T-helper 9 cell (primary cell): ENCODE data around the gene PPFIA1.
"Not testable (repeated sequence)": the region's sequence is repeated elsewhere in the genome, so short reads cannot be mapped to it uniquely, and the experiment has no call there.

ENCODE experiments used
- DNase-seq: peaks from one replicate; pipeline ENCODE4 v3.0.0-alpha.2; 2020

The PPFIA1 gene

DNA sequence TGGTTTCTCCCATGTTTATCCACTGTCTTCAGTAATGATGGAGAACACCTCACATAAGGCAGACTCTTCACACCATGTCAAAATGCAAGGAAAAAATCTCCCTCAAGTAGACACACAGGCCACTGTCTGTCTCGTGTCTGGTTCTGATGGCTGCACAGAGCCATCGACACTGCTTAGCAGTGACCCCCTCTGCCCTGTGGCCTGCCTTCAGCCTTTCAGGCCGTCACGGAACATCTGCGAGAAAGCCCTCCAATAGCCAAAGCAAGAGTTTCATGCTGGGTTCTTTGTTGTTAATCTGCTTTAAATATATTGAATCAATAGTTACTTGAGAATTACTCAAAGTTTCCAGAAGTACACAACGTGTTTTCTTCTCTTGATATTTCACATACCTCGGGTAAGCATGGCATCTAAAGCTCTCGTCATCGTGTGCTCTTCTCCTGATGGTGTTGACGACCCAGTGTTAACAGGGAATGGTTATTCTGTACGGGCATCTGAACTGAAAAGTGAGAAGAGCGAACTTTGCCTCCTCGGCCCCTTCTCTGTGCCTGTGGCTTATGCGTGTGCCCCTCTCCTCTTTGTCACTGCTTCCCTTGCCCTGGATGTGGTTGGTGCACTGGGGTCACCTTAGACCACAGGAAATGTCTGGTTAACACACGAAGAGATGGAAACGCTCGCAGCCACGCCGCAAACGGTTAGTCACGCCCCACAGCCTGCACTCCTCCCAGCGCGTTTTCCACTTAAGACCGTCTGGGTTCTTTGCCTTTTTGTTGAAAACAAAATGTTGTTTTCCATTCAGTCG is 94.5 kb downstream of the PPFIA1 start:
- DNase-seq = peak; percentile 3

DNA sequence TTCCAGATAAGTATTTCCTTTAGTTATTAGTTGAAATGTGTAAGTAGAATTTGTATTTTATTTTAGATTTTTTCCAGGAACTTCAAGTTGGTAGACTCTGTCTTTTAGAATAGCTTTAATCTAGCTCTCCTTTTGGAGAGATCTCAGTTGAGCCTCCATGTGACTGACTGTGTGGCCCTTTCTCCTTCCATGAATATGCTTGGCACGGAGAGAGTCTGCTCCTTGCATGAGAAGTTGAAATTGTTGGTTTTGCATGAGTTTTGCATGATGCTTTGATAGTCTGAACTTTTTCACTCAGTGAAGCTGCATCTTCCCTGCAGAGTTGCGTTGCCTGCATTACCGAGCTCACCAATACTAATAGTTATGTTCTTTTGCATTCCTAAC is 95.0 kb downstream of the PPFIA1 start:
- DNase-seq = no peak

DNA sequence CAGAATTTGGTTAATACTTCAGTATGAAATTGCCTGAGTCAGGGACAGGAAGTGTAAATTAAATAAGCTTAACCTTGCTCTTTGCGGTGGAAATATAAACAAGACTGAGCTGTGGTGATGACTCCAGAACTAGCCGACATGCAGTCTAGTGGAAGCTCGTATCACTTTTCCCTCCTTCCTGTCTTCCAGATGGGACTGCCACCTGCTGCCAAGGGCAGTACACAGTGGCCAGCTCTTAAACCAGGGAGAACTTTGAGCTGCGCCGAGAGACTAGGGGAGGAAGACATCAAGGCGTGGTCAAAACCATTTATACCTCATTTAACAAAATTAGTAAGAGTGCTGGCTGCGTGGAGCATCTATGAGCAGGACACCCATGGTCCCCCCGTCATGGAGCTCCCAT is 96.6 kb downstream of the PPFIA1 start:
- no peak for DNase-seq

DNA sequence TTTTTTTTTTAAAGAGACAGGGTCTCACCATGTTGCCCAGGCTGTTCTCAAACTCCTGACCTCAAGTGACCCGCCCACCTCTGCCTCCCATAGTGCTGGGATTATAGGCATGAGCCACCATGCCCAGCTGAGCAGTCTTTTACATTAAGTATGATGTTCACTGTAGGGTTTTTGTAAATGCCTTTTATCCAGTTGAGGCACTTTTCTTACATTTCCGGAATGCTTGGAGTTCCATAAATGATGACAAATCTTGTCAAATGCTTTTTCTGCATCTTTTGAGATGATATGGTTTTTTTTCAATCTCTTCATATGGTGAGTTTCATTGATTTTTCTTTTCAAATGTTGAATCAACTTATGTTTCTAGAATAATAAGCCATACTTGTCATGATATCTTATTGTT is 98.5 kb downstream of the PPFIA1 start:
- no peak for DNase-seq

DNA sequence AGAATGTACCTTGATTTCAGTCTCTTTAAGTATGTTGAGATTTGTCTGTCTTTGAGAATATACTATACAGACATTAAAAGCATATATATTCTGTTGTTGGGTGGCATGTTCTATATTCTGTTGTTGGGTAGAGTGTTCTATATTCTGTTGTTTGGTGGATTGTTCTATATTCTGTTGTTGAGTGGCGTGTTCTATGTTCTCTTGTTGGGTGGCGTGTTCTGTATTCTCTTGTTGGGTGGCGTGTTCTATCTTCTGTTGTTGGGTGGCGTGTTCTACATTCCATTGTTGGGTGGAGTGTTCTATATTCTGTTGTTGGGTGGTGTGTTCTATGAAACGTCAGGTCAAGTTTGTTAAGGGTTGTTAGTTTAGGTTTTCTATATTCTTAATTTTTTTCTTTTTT is 100.8 kb downstream of the PPFIA1 start:
- no peak for DNase-seq

DNA sequence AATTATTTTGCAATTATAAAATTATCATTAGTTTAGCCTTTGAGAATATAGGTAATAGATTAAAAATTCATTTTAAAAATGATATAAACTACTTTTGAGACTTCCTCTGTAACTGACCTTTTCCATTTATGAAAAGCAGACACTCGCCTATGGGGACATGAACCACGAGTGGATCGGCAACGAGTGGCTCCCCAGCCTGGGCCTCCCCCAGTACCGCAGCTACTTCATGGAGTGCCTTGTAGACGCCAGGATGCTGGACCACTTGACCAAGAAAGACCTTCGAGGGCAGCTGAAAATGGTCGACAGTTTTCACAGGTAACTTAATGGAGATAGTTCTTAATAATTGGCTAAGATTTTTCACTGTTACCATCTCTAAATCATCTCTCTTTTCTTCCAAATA is 101.6 kb downstream of the PPFIA1 start:
- DNase-seq = no peak

DNA sequence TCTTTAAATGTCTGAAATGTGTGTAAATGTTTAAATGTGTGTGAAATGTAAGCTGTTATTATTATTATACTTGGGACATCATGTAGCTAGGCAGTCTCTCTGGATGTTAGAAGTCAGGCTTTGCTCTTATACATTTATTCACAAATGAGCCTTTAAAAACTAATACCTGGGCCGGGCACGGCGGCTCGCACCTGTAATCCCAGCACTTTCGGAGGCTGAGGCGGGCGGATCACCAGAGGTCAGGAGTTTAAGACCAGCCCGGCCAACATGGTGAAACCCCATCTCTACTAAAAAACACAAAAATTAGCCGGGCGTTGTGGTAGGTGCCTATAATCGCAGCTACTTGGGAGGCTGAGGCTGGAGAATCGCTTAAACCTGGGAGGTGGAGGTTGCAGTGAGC is 106.1 kb downstream of the PPFIA1 start:
- DNase-seq = no peak

DNA sequence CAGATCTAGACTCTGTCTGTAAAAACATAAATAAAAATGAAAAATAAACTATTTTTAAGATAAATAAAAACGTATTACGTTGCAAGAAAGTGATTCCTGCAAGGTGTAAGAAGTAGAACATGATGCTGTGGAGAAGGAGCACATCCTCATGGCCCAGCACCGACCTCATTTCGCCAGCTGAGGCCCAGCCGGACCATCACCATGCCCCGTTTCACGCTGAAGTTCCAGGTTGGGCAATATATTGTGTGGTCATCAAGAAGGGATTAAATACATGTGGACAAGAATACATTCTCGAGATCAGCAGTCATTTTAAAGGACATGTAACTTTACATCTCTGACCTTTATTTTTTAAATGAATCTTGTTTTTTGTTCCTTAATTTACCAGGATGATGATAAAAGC is 107.2 kb downstream of the PPFIA1 start:
- DNase-seq = no peak

DNA sequence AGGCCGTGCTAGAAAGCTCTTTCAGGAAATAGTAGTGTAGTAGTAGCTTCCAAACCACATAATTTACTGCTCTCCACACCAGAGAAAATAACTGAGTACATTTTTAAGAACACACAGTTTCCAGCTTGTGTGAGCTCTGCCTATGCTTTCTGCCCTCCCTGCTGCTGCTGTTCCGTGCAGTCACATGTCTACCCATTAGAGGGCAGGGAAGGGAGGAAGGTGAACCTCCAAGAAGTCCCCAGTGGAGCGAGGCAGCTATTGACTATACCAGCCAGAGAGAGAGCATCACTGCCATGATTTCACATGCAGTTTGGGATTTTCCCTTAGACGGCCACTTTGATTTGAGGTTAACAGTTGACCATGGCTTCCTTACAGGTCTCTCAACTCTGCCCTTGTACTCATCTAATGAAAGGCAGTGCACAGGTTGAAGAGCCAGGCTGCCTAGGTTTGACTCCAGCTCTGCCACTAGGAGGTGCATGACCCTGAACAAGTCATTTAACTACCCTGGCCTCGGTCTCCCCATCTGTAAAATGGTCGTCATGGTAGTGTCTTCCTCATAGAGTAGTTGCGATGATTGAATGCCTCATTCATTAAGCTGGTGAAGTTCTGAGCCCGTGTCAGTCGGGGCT is 108.1 kb downstream of the PPFIA1 start:
- DNase-seq = no peak

DNA sequence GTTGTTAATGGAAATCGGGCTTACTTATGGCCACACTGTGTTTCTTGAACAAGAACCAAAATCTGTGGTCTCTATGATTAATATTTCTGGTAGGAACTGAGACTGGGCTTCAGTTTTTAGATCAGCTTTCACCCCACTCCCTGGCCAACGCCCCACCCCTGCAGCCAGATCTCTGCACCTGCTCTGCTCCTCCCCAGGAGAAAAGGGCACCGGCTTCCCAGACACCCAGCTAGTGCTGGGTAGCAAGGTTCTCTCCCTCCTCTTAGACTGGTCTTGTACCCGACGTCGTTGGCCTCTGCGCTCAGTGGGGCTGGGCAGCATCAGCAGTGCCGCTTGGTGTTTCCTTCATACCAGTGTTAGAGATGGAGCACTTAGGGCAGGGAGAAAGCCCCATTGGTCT is 110.9 kb downstream of the PPFIA1 start:
- DNase-seq = no peak

DNA sequence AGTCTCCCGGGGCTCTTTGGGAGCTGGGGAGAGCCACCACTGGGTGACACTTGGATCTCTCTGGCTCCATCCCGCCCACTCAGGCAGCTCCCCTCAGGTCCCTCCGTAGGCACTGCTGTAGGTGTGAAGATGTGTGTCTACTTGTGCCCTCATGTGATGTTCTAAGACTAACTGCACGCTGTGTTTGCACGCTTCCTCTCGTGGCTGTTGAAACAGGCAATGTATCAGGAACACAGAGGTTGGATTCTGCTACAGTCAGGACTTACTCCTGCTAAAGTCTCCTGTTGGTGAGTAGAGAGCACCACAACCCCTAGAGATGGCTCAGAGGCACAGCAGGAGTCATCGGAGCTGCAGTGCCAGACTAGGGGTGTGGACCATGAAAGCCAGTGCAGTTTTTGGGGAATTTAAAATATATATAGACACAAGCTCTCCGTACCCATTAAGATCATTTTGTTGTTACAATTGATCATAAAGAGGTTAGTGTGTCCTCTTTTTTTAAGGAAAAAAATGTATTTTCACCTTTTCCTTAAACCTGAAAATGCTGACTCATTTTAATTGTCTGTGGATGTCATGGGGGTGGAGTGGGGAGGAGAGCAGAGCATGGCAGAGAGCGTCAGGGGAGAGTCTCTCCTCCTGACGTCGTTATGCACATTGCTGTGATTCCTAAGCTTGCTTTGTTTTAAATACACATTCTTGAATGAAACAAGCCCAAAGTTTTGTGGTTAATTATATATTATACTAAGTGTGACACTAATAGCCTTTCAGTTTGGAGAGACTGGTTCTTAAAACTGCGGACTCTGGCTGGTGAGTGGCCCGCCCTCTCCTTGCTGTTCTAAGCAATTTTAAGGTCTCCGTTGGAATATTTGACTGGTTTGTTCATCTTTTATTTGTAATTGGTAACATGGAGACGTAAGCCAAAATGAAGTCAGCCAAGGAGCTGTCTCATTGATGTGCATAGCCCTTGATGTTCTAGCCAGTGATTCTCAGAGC is 111.7 kb downstream of the PPFIA1 start:
- no peak for DNase-seq

DNA sequence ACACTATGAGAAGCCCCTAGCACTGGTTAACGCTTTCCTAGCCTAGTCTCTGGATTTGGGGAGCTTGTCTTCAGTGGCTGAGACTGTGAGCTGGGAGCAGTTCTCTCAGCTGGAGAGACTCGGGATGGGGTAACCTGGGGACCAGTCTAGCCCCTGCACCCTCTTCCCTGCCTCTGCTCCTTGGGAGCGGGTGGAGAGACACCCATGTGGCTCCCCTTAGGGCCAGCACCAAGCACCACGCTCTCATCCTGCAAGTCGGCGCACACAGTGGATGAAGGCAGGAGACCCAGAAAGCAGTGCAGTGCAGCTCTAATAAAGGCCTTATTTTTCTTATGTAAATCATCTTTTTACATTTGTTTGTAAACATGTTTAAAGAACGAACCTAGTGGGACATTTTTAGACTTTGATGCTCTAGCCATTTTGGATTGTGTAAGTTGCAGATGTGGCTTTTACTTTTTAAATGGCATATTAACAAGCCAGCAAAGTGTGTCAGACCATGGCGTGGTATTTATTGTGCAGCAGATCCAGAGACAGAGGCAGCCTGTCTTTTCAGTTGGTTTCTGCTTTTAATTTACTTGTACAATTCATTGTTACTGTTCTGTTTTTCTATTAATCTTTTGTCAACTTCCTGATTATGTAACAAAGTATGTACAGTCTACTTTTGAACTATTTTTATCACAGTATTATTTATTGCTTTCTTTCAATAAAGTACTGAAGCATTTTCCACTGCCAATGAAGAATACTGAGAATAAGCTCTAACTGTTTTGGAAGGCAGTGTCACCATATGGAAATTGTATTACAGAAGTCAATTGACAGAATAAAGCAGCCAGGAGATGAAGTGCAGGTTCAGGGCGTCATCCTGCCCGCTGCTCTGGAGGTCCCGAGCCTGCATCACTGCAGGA is 113.4 kb downstream of the PPFIA1 start:
- no peak for DNase-seq

DNA sequence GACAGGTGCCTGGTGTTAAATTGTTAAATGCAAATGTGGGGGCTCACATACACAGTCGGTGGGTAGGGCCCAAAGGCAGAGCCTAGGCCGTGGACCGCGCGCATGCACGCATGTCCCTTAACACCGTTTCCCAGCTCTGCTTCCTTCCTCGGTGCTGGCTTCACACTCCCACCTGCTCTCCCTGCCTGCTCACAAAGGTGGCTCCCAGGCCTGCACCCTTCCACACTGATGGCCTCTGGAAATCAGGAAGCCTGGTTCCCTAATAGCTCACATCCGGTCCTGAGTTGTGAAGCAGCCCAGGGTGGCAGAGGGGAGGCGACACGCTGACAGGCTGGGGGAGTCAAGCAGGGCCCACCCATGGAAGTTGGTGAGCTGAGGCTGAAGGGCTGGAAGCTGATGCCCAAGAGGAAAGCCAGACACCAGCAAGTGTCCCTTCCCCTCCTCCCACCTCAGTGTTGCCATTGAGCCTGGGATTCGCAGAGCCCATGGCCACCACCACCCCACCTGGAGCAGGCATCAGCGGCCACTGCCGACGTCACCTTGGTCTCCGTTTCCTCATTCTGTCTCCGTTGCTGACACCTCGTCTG is 114.2 kb downstream of the PPFIA1 start:
- DNase-seq = no peak

DNA sequence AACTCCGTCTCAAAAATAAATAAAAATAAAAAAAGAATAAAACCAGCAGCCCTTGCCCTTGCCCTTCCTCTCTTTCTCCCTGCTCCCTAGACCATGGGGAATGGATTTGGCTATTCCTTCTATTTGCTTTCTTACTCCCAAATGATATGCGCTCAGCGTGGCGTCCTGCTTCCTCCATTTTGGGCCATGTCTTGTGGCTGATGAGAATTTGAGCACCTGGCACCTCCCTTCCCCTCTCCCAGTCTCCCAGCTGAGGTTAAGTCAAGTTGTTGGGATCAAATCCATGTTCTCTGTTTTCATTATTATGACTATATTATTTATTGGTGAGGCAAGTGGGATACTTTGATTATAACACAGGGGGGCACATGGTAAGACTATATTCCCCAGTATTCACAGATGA is 117.1 kb downstream of the PPFIA1 start:
- no peak for DNase-seq

DNA sequence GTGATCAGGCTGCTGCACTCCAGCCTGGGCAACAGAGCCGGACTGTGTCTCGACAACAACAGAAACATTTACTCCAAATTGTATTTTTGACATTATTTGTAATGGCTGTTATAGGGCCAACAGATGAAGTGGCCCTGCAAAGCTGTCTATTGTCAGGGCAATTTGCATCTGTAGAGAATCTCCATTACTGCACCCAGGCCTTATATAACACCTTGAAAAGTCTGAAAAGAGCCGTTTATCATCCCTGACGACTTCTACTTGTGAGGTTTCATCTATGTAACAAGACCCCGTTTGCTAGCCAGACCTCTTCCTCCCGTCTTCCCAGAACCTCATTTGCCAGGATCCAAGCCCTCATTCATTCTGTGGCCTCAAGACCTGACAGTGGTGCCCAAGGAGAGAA is 118.7 kb downstream of the PPFIA1 start:
- no peak for DNase-seq

DNA sequence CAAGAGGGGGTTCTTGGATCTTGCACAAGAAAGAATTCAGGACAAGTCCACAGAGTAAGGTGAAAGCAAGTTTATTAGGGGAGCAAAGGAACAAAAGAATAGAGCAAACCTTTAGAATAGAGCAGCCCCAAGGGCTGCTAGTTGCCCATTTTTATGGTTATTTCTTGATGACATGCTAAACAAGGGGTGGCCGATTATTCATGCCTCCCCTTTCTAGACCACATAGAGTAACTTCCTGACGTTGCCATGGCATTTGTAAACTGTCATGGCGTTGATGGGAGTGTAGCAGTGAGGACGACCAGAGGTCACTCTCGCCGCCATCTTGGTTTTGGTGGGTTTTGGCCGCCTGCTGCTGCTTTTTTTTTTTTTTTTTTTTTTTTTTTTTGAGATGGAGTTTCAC is 120.4 kb downstream of the PPFIA1 start:
- DNase-seq = not testable (repeated sequence)

DNA sequence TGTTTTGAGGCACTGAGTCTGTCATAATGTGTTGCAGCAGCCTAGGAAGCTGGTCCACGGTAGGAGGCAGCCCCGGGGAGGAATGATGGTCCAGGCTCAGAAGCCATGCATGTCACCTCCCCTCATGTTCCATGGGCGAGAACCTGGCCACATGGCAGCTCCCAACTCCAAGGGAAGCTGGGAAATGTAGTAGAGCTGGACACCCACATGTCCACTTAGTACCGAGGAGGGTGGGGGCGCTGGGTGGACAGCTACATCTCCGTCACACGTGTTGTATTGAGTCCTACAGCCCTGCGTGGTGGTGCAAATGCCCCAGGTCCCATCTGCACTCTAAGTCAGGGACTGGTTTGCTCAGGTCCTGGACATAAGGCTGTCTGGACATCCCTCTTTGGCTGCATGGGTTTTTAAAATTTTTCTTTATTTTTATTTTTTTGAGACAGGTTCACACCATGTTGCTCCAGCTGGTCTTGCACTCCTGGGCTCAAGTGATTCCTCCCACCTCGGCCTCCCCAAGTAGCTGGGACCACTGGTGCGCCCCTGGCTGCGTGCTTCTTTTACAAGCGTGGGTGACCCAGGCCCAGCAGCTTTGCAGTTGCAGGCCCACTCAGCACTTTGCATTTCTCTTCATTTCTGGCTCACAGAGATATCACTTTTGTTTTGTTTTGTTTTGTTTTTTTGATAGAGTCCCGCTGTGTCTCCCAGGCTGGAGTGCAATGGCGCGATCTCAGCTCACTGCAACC is 123.9 kb downstream of the PPFIA1 start:
- DNase-seq = no peak

DNA sequence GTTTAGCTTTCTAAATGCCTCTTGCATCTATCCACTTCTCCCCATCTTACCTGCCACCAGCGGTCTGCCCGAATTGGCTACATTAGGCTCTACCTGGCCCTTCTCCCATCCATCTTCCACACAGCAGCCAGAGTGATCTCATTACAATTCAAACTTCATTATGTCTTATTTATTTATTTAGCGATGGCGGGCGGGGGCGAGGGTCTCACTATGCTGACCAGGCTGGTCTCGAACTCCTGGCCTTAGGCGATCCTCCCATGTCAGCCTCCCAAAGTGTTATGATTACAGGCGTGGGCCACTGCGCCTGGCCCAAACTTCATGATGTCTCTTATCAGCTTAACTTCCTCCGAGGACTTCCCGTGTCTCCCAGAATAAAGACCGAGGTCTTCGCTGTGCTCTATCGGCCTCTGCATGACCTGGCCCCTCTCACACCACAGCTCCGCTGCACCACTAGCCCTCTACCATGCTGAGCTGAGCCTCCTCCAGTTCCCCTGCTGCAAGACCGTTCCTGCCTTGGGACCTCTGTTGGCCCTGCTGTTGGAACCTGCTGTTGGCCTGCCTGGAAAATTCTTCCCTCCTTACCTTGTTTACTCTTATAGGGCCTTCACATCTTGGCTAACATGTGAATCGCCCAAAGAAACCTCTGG is 127.0 kb downstream of the PPFIA1 start:
- no peak for DNase-seq

DNA sequence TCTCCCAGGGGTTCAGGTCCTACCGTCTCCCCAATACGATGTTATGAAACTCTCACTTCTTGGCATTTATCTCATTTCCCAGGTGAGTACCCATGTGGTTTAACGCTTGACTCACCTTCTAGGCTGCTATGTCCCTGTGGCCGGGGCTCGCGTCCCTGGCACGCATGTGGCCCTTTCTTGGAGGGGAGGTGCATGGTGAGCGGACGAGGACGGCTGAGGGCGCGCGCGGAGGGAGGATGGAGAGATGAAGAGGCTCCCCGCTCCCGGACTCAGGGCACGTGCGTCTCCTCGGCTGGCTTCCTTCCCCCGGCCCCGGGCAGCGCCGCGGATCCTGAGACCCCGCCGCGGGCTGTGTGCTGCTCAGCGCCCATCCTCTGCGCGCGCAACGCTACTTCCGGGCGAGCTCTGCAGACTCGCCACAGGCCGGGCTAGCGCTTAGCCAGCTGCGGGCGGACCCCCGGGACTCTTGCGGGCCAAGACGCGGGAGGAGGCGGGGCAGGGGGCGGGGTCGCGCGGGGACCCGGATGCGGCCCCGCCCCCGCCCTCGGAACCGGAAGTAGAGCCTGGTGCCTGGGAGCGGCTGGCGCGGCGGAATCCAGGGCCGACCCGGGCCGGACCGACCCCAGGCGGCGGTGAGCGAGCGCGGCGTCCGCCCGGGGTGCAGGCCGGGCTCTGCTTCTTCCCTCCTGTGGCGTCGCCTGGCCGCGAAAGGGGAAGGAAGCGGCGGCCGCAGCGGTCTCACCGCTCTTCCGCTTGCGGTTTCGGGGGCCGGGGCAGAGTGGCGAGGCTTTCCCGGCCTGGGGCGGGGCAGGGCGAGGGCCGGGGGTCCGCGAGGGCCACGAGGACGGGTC is 127.7 kb downstream of the PPFIA1 start, which contains the start of gene CTTN:
CTTN (plus strand) TSS at position 547 of the 851 bp plus-strand sequence. CDS start 8,769 bp downstream, outside the sequence.
- DNase-seq = peak; percentile 36
